Stimulated activated CD4-positive, alpha-beta T cell treated with anti-CD3 and anti-CD28 coated beads, Interleukin-12 subunit alpha, Interleukin-12 subunit beta, amount 100 ng/mL, for 24 hours (primary cell): ENCODE results near the gene JMJD8.
A peak's percentile ranks its signal among the peaks of the same experiment; 100 is the strongest.

Source experiments
- DNase-seq, 2 experiments: peaks; one replicate each; pipeline ENCODE4 v3.0.0-alpha.2; 2020; ENCODE audit warnings: low read depth in 2 of 2

Gene JMJD8

GRCh38 chr16:709566-710499, 25.7 kb upstream of the JMJD8 start:
- DNase-seq: no peak

- DNase-seq: no peak
These were observed 24.8 kb upstream of the JMJD8 start for GRCh38 chr16:708959-709358.

GRCh38 chr16:708019-708418, 23.9 kb upstream of the JMJD8 start:
- no peak for DNase-seq

- no peak for DNase-seq
These were observed 23.0 kb upstream of the JMJD8 start for GRCh38 chr16:707062-707538.

- no peak for DNase-seq
These were observed 22.3 kb upstream of the JMJD8 start for GRCh38 chr16:706189-707061.

- no peak for DNase-seq
These were observed 21.5 kb upstream of the JMJD8 start, which contains the start of gene FBXL16 for GRCh38 chr16:705431-706188. Gene FBXL16 (minus strand): TSS chr16:705801. CDS start chr16:697405, 8,396 bp downstream.

- no peak for DNase-seq
These were observed 20.6 kb upstream of the JMJD8 start for GRCh38 chr16:704552-705380.

- DNase-seq: no peak
These were observed 19.9 kb upstream of the JMJD8 start for GRCh38 chr16:704047-704446.

GRCh38 chr16:703406-703805, 19.3 kb upstream of the JMJD8 start:
- DNase-seq: no peak

GRCh38 chr16:702341-702740, 18.2 kb upstream of the JMJD8 start:
- DNase-seq: no peak

GRCh38 chr16:700684-701584, 16.8 kb upstream of the JMJD8 start:
- DNase-seq: no peak

- DNase-seq: no peak
These were observed 15.0 kb upstream of the JMJD8 start for GRCh38 chr16:698911-699671.

GRCh38 chr16:695355-696089, 11.4 kb upstream of the JMJD8 start:
- DNase-seq: peak in 1 of 2 experiments; percentile 63

GRCh38 chr16:694863-695354, 10.8 kb upstream of the JMJD8 start:
- no peak for DNase-seq

- DNase-seq: no peak
These were observed 10.2 kb upstream of the JMJD8 start for GRCh38 chr16:694187-694862.

- DNase-seq: no peak
These were observed 9.6 kb upstream of the JMJD8 start for GRCh38 chr16:693766-694165.

GRCh38 chr16:693364-693763, 9.2 kb upstream of the JMJD8 start:
- DNase-seq: no peak
